IMR-90 (cell line): ENCODE results near the gene MSL3B.
"Not testable (repeated sequence)": the region's sequence is repeated elsewhere in the genome, so short reads cannot be mapped to it uniquely, and the experiment has no call there.

Experiments used
- POLR2A ChIP-seq: IDR thresholded peaks from 2 replicates; pipeline ENCODE4 v1.6.1; 2012; ENCODE audit warnings: mild to moderate bottlenecking, low read depth, low read length
- RCOR1 ChIP-seq: IDR thresholded peaks from 2 replicates; pipeline ENCODE4 v1.6.1; 2012; ENCODE audit warnings: mild to moderate bottlenecking, low read length, improper control_type of control experiment; ENCODE audit not compliant: insufficient replicate concordance
- TF ChIP-seq, protein P1 (sequence below): conservative IDR thresholded peaks from 2 replicates; pipeline ENCODE4 v1.5.1; 2012; ENCODE audit warnings: mild to moderate bottlenecking, low read depth, low read length, improper control_type of control experiment

DNA sequence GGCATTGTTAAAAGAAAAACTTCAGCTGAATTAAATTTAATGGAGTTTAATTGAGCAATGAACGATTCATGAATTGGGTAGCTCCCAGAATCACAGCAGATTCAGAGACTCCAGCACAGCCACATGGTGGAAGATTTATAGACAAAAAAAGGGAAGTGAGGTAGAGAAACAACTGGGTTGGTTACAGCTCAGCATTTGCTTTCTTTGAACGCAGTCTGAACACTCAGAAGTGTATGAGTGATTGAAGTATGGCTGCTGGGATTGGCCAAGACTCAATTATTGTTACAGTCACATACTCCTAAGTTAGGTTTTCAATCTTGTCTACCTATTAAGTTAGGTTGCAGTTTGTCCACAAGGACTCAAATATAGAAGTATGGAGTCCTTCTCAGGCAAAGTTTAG lies 3.9 kb upstream of the MSL3B start:
- TF ChIP-seq, protein P1, sequence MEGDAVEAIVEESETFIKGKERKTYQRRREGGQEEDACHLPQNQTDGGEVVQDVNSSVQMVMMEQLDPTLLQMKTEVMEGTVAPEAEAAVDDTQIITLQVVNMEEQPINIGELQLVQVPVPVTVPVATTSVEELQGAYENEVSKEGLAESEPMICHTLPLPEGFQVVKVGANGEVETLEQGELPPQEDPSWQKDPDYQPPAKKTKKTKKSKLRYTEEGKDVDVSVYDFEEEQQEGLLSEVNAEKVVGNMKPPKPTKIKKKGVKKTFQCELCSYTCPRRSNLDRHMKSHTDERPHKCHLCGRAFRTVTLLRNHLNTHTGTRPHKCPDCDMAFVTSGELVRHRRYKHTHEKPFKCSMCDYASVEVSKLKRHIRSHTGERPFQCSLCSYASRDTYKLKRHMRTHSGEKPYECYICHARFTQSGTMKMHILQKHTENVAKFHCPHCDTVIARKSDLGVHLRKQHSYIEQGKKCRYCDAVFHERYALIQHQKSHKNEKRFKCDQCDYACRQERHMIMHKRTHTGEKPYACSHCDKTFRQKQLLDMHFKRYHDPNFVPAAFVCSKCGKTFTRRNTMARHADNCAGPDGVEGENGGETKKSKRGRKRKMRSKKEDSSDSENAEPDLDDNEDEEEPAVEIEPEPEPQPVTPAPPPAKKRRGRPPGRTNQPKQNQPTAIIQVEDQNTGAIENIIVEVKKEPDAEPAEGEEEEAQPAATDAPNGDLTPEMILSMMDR: not testable (repeated sequence)
- TF ChIP-seq POLR2A, RCOR1: not testable (repeated sequence)
